Spinal cord (tissue), 10 donors: Measurements from ENCODE around the gene MS4A10. TPM values are rescaled to one million over a fixed set of nuclear protein-coding genes. Genes with fewer than 3 reads are reported as not detected.

Experiments used
- DNase-seq, 6 donors: peaks; one replicate each; pipeline versions ENCODE4 v3.0.0 to v3.0.0-alpha.2; 2013 to 2015; ENCODE audit warnings: low spot score in 6 of 6, low read depth in 4 of 6
- H3K27ac ChIP-seq: one replicate; pipeline ENCODE4 v1.5.1; 2013; ENCODE audit warnings: low read depth, low read length, control low read depth
- H3K27me3 ChIP-seq: one replicate; pipeline ENCODE4 v1.6.1; 2013; ENCODE audit warnings: low read length; ENCODE audit not compliant: control insufficient read depth, insufficient read depth
- H3K36me3 ChIP-seq: one replicate; pipeline ENCODE4 v1.6.1; 2013; ENCODE audit warnings: low read length; ENCODE audit not compliant: control insufficient read depth, insufficient read depth
- H3K4me1 ChIP-seq: one replicate; pipeline ENCODE4 v1.6.1; 2013; ENCODE audit warnings: low read length; ENCODE audit not compliant: control insufficient read depth, insufficient read depth
- H3K4me3 ChIP-seq: one replicate; pipeline ENCODE4 v1.5.1; 2013; ENCODE audit warnings: low read depth, low read length, control low read depth
- H3K9me3 ChIP-seq: one replicate; pipeline ENCODE4 v1.6.1; 2013; ENCODE audit warnings: low read length; ENCODE audit not compliant: control insufficient read depth, insufficient read depth
- WGBS: methylation state at CpG from one replicate; pipeline ENCODE4 v1.1.5; 2013; ENCODE audit warnings: missing lambda C conversion rate; ENCODE audit not compliant: insufficient coverage; 5-methylcytosine and 5-hydroxymethylcytosine counted together
- polyA plus RNA-seq, 2 donors: library from polyadenylated mRNA; unstranded; fragments of 120-200 nt; gene quantifications; one replicate each; pipeline ENCODE4 v1.2.1, GENCODE V29; 2013; ENCODE audit not compliant: insufficient read length in 2 of 2
- total RNA-seq, 2 donors: library from RNA; depleted of rRNA in 1 of 2; stranded (reverse); fragments of 120-200 nt in 1 of 2; fragments of >200 nt in 1 of 2; gene quantifications; one replicate each; pipeline versions ENCODE4 v1.2.3 to v1.2.4, GENCODE V29; 2013 to 2014
- donor health status: healthy.

The MS4A10 gene
- total and polyA plus RNA-seq, 4 donors, result not detected

- DNase-seq, result no peak
- H3K4me3 ChIP-seq, result no peak overlapping the region
- H3K4me1 ChIP-seq, result peaks cover 14% of the 10 kb centered on the region
- no peaks in the 10 kb centered on the region for H3K9me3 ChIP-seq
- H3K36me3 ChIP-seq, result no peaks in the 10 kb centered on the region
- WGBS, result 93% methylated on average over 7 of the region's 8 CpGs
- H3K27ac ChIP-seq, result no peak overlapping the region
- H3K27me3 ChIP-seq, result no peaks in the 10 kb centered on the region
Observed at GRCh38 chr11:60772666-60773065, 12.5 kb upstream of the MS4A10 start.

DNA sequence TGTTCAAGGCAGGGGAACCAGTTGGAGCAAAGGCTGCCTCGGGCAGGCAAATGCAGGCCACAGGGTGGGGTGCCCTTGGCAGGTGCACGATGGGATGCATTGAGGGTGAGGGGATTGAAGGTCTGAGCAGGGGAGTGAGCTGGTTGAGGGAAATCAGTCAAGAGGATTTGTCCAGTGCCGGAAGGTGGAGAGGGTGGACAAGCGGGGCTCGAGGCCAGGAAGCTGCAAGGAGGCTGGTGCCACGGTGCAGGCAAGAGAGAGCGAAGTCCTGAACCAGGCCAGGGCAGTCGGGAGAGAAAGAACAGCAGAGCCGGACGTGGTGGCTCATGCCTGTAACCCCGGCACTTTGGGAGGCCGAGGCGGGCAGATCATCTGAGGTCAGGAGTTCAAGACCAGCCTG lies 10.4 kb upstream of the MS4A10 start:
- 99% methylated on average over 6 of the region's 13 CpGs for WGBS
- Histone ChIP-seq H3K27me3 (no peaks in the 10 kb centered on the region), H3K27ac (no peak overlapping the region), H3K4me1 (peaks cover 14% of the 10 kb centered on the region), H3K4me3 (no peak overlapping the region), H3K36me3 (no peaks in the 10 kb centered on the region), H3K9me3 (no peaks in the 10 kb centered on the region)
- no peak for DNase-seq

- Histone ChIP-seq H3K36me3 (no peaks in the 10 kb centered on the region), H3K9me3 (no peaks in the 10 kb centered on the region), H3K4me1 (peaks cover 14% of the 10 kb centered on the region), H3K27ac (no peak overlapping the region), H3K4me3 (no peak overlapping the region), H3K27me3 (no peaks in the 10 kb centered on the region)
- DNase-seq, result peak; percentile 47 to 96 (median 76)
- 10% methylated on average over 15 of the region's 15 CpGs for WGBS
Observed at GRCh38 chr11:60775420-60775961, 9.6 kb upstream of the MS4A10 start.

DNA sequence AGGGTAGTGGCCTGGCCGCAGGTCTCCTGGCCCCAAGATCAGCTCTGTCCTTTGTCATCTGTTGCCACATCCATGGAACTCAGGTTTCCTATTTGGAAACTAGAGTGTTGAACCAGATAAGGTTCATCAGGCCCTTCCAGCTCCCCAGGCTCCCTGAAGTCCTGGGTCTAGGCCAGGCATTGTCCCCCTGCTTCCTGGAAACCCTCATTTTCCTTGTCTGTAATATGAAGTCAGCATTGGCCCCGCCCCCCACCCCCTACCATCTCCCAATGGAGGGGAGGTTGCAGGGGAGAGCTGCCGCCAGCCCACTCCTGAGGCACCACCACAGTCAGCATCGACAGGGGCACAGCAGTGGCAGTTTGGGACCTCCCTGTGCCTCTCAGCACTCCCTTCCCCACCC lies 9.0 kb upstream of the MS4A10 start:
- Histone ChIP-seq H3K4me1 (peaks cover 14% of the 10 kb centered on the region), H3K27ac (no peak overlapping the region), H3K9me3 (no peaks in the 10 kb centered on the region), H3K27me3 (no peaks in the 10 kb centered on the region), H3K4me3 (no peak overlapping the region), H3K36me3 (no peaks in the 10 kb centered on the region)
- WGBS, result 78% methylated on average over 1 of the region's 4 CpGs
- no peak for DNase-seq

GRCh38 chr11:60777106-60777505 lies 8.0 kb upstream of the MS4A10 start:
- DNase-seq, result no peak
- Histone ChIP-seq H3K27ac (no peak overlapping the region), H3K4me3 (no peak overlapping the region), H3K27me3 (no peaks in the 10 kb centered on the region), H3K36me3 (no peaks in the 10 kb centered on the region), H3K9me3 (no peaks in the 10 kb centered on the region), H3K4me1 (peaks cover 14% of the 10 kb centered on the region)
- 49% methylated on average over 3 of the region's 4 CpGs for WGBS

DNA sequence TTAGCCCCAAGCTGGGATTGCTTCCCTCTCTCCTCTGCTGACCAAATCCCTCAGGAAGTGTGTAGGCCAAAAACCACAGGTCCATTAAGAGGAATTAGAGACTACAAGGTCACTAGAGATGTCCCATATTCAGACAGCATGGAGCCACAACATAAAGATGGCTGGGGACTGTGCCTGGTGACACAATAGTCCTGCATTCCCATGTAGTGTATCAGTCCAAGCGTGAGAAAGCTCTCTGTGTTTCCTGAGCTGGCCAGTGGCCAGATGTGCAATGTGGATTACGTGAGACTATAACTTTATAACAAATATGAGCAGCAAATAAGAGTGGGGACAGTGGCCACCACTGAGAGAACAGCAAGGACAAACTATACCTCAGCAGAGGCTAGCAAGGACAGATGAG lies 7.6 kb upstream of the MS4A10 start:
- Histone ChIP-seq H3K27me3 (no peaks in the 10 kb centered on the region), H3K36me3 (no peaks in the 10 kb centered on the region), H3K4me1 (peaks cover 14% of the 10 kb centered on the region), H3K9me3 (no peaks in the 10 kb centered on the region), H3K27ac (no peak overlapping the region), H3K4me3 (no peak overlapping the region)
- WGBS, result no CpG with 5 or more reads among the region's 2 CpGs
- no peak for DNase-seq

DNA sequence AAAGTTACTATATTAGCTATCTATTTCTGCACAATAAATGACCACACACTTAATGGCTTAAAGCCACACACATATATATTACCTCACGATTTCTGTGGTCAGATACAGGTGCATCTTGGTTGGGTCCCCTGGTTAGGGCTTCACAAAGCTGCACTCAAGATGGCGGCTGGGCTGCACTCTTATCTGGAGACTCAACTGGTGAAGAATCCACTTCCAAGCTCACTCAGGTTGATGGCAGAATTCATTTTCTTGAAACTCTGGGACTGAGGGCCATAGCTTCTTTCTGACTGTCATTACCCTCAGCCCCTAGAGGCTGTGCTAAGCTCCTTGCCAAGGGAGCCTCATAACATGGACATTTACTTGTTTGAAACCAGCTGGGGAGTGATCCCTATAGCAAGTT lies 5.1 kb upstream of the MS4A10 start:
- Histone ChIP-seq H3K9me3 (no peaks in the 10 kb centered on the region), H3K4me3 (no peak overlapping the region), H3K27me3 (no peaks in the 10 kb centered on the region), H3K27ac (no peak overlapping the region), H3K36me3 (no peaks in the 10 kb centered on the region), H3K4me1 (peaks cover 14% of the 10 kb centered on the region)
- 84% methylated on average over 2 of the region's 2 CpGs for WGBS
- no peak for DNase-seq

GRCh38 chr11:60780774-60781173 lies 4.4 kb upstream of the MS4A10 start:
- Histone ChIP-seq H3K9me3 (no peaks in the 10 kb centered on the region), H3K4me1 (peaks cover 14% of the 10 kb centered on the region), H3K4me3 (no peak overlapping the region), H3K27me3 (no peaks in the 10 kb centered on the region), H3K27ac (no peak overlapping the region), H3K36me3 (no peaks in the 10 kb centered on the region)
- DNase-seq, result no peak

DNA sequence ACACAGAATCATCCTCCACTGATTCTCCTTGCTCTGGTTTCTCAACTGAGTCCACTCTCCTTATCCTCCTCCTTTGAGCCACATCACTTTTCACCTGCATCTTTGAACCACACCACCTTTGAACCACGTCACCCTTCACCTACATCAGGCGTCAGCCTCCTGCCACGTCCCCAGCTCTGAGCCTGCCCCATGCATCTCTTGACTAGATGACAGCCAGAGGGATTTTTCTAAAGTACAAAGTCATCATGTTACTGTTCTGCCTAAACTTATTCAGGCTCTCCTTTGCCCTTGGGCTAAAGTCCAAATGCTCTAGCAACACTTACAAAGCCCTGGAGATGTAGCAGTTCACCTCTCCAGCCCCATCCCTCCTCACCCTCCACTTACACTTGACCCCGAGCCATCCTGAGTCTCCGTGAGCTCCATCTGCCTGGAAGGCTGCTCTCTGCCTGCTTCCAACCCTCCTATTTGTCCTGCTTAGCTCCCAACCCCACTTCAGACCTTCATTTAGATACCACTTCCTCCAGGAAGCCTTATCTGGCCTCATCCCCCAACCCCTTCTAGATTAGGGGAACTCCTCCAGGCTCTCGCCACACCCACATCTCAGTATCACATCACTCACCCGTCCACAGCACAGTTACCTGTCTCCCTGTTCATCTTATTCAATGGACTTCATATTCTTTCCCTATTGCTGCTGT lies 3.7 kb upstream of the MS4A10 start:
- Histone ChIP-seq H3K9me3 (no peaks in the 10 kb centered on the region), H3K36me3 (no peaks in the 10 kb centered on the region), H3K27ac (no peak overlapping the region), H3K4me3 (no peak overlapping the region), H3K4me1 (peaks cover 15% of the 10 kb centered on the region), H3K27me3 (no peaks in the 10 kb centered on the region)
- no peak for DNase-seq
- WGBS, result 86% methylated on average over 7 of the region's 7 CpGs

DNA sequence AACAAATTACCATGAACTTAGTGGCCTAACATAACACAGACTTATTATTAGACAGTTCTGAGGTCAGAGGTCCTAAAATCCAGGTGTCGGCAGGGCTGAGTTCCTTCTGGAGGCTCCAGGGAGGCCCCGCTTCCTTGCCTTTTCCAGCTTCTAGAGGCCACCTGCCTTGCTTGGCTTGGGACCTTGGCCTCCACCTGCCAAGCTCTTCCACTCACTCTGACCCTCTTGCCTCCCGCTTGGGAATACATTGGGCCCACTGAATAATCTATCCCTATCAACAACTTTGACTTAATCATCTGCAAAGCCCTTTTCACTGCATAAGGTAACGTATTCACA lies 3.2 kb upstream of the MS4A10 start:
- Histone ChIP-seq H3K36me3 (no peaks in the 10 kb centered on the region), H3K4me1 (peaks cover 20% of the 10 kb centered on the region), H3K27me3 (no peaks in the 10 kb centered on the region), H3K27ac (no peak overlapping the region), H3K4me3 (no peak overlapping the region), H3K9me3 (no peaks in the 10 kb centered on the region)
- DNase-seq, result no peak
- 87% methylated on average over 3 of the region's 4 CpGs for WGBS
